ENCODE results near the gene LCE3C.
"Not testable (repeated sequence)": the region's sequence is repeated elsewhere in the genome, so short reads cannot be mapped to it uniquely, and the experiment has no call there.

Gene LCE3C

GRCh38 chr1:152599934-152600333 lies at the start of gene LCE3C:
TSS of gene LCE3C (plus strand) at chr1:152600234. CDS start at chr1:152600732, 498 bp downstream.
- no peak for DNase-seq (ENCODE audit: low read depth)

GRCh38 chr1:152565115-152565514 lies 34.9 kb upstream of the LCE3C start:
- no peak for DNase-seq (ENCODE audit: low read depth)

- no peak for DNase-seq (ENCODE audit: low read depth)
These were observed 34.4 kb upstream of the LCE3C start for GRCh38 chr1:152565535-152566215.

- no peak for DNase-seq (ENCODE audit: low read depth)
These were observed 33.4 kb upstream of the LCE3C start, which contains the start of gene LCE3E for GRCh38 chr1:152566681-152567080. TSS of gene LCE3E (minus strand) at chr1:152566780. CDS start at chr1:152566208, 572 bp downstream.

- no peak for DNase-seq (ENCODE audit: low read depth)
These were observed 22.9 kb upstream of the LCE3C start for GRCh38 chr1:152577168-152577567.

- not testable (repeated sequence) for DNase-seq (ENCODE audit: low read depth)
These were observed 20.5 kb upstream of the LCE3C start for GRCh38 chr1:152579526-152579925.

GRCh38 chr1:152580433-152580832 lies 19.6 kb upstream of the LCE3C start, which contains the start of gene LCE3D:
TSS of gene LCE3D (minus strand) at chr1:152580516. CDS start at chr1:152579936, 580 bp downstream.
- DNase-seq (ENCODE audit: low read depth) = no peak

- no peak for DNase-seq (ENCODE audit: low read depth)
These were observed 17.4 kb upstream of the LCE3C start for GRCh38 chr1:152582647-152583046.

GRCh38 chr1:152585586-152585985 lies 14.4 kb upstream of the LCE3C start:
- DNase-seq (ENCODE audit: low read depth) = no peak

GRCh38 chr1:152596986-152597385 lies 3.0 kb upstream of the LCE3C start:
- no peak for DNase-seq (ENCODE audit: low read depth)

GRCh38 chr1:152613511-152613910 lies 13.5 kb downstream of the LCE3C start, which contains the start of gene LCE3B:
TSS of gene LCE3B (plus strand) at chr1:152613811. CDS start at chr1:152613811, 0 bp downstream.
- DNase-seq (ENCODE audit: low read depth) = no peak

- DNase-seq (ENCODE audit: low read depth) = no peak
These were observed 22.0 kb downstream of the LCE3C start for GRCh38 chr1:152621993-152622392.

GRCh38 chr1:152622803-152623202 lies 22.8 kb downstream of the LCE3C start, which contains the start of gene LCE3A:
TSS of gene LCE3A (minus strand) at chr1:152623103. CDS start at chr1:152623103, 0 bp downstream.
- DNase-seq (ENCODE audit: low read depth) = no peak

- no peak for DNase-seq (ENCODE audit: low read depth)
These were observed 23.3 kb downstream of the LCE3C start for GRCh38 chr1:152623203-152623844.

GRCh38 chr1:152626744-152627143 lies 26.7 kb downstream of the LCE3C start:
- no peak for DNase-seq (ENCODE audit: low read depth)

- no peak for DNase-seq (ENCODE audit: low read depth)
These were observed 30.6 kb downstream of the LCE3C start for GRCh38 chr1:152630596-152630995.

- no peak for DNase-seq (ENCODE audit: low read depth)
These were observed 40.3 kb downstream of the LCE3C start for GRCh38 chr1:152640351-152640750.

- DNase-seq (ENCODE audit: low read depth) = no peak
These were observed 43.9 kb downstream of the LCE3C start for GRCh38 chr1:152643945-152644344.

GRCh38 chr1:152645146-152645545 lies 45.1 kb downstream of the LCE3C start:
- DNase-seq (ENCODE audit: low read depth) = no peak

- no peak for DNase-seq (ENCODE audit: low read depth)
These were observed 46.6 kb downstream of the LCE3C start for GRCh38 chr1:152646656-152647055.
